Inferior parietal cortex (tissue), 1 donor: ENCODE data around the gene NTMT2.
"Not testable (repeated sequence)": the region's sequence is repeated elsewhere in the genome, so short reads cannot be mapped to it uniquely, and the experiment has no call there.

ENCODE experiments used
- DNase-seq: peaks from one replicate; pipeline ENCODE4 v3.0.0-alpha.2; 2016; ENCODE audit errors: extremely low spot score

NTMT2 gene

GRCh38 chr1:170157820-170158219 lies 12.1 kb downstream of the NTMT2 start:
- no peak for DNase-seq

- no peak for DNase-seq
Measured at GRCh38 chr1:170162459-170163246, 16.9 kb downstream of the NTMT2 start.

GRCh38 chr1:170164103-170164763 lies 18.5 kb downstream of the NTMT2 start:
- no peak for DNase-seq

DNA sequence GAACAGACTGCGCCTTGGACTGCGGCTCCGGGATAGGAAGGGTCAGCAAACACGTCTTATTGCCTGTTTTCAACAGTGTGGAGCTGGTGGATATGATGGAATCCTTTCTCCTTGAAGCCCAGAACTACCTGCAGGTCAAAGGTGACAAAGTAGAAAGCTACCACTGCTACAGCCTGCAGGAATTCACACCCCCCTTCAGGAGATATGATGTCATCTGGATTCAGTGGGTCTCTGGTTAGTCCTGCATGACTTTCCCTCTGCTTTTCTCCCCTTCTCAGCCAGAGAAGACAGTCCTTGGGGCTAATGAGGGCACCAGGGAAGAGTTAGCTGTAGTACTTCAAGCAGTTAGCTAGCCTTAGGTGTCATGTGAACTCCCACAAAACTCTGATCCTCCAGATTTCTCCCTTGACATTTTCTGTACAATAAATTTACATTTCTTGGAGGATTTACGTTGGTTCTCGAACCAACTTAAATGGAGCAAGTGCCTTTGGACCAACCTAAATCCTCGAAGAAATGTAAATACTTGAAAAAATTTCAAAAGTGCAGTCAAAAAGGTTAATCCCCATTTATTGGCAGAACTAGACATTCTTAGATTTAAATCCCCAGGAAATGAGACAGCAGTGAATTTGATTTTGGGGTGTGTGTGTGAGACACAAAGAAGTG lies 20.9 kb downstream of the NTMT2 start:
- no peak for DNase-seq

GRCh38 chr1:170168265-170168664 lies 22.5 kb downstream of the NTMT2 start:
- DNase-seq: no peak

DNA sequence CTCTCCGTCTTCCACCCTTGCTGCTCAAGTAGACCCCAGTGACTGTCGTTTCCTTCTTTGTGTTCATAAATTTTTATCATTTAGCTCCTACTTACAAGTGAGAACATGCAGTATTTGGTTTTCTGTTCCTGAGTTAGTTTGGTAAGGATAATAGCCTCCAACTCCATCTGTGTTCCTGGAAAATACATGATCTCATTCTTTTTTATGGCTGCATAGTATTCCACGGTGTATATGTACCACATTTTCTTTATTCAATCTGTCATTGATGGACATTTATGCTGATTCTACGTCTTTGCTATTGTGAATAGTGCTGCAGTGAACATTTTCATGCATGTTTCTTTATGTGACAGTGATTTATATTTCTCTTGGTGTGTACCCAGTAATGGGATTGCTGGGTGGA lies 24.8 kb downstream of the NTMT2 start:
- not testable (repeated sequence) for DNase-seq

DNA sequence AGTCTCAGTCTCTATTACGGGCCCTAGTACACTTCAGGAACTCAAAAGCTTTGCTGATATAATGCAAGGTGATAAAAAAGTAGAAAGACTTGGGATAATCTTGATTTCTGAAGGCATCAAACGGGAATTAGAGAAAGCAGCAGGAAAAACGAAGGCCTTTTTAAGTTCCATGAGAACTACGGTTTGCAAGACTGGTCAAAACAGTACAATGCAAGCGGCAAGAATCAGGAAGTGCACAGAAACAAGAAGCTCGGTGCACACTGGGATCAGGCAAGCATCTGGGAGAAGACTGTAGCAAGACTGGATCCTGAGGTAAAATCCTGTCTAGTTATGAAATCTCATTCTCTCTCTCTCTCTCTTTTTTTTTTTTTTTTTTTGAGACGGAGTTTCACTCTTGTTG lies 28.6 kb downstream of the NTMT2 start:
- DNase-seq: no peak

- DNase-seq: no peak
Measured at GRCh38 chr1:170175041-170175440, 29.3 kb downstream of the NTMT2 start.

- no peak for DNase-seq
Measured at GRCh38 chr1:170175484-170175883, 29.7 kb downstream of the NTMT2 start.

- no peak for DNase-seq
Measured at GRCh38 chr1:170176772-170177171, 31.0 kb downstream of the NTMT2 start.

DNA sequence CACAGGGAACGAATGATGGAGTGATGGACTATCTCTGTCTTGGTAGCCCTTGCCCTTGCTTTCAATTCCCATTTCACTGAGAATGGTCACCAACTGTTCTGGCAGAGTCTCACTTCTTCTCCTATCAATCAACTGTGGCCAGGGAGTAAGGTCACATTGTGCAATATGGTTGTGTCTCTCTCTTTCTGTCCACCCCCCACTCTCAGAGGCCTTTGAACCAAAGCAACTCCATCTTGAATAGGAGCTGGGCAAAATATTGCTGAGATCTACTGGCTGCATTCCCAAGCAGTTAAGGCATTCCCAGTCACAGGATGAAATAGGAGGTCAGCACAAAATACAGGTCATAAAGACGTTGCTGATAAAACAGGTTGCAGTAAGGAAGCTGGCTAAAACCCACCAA lies 36.7 kb downstream of the NTMT2 start:
- no peak for DNase-seq

DNA sequence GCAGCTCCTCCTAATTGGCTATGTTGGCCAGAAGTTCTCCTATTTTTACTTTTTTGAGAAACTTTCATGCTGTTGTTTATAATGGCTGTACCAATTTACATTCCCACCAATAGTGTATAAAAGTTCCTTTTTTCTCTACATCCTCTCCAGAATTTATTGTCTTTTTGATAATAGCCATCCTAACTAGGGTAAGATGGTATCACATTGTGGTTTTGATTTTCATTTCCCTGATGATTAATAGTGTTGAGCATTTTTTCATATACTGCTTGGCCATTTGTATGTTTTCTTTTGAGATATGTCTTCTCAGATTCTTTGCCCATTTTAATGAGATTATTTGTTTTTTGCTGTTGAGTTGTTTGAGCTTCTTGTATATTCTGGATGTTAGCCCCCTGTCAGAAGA lies 46.8 kb downstream of the NTMT2 start:
- no peak for DNase-seq

DNA sequence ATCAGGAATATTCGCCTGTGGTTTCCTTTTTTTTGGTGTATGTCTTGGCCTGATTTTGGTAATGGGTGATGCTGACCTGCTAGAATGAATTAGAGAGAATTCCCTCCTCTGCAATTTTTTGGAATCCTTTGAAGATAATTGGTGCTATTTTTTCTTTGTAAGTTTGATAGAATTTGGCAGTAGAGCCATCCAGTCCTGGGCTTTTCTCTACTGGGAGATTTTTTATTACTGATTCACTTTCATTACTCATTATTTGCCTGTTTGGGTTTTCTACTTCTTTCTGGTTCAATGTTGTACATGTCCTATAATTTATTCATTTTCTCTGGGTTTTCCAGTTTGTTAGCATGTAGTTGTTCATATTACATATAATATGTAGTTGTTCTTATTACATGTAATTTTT lies 48.7 kb downstream of the NTMT2 start:
- DNase-seq: no peak

- no peak for DNase-seq
Measured at GRCh38 chr1:170196490-170197236, 50.9 kb downstream of the NTMT2 start.

DNA sequence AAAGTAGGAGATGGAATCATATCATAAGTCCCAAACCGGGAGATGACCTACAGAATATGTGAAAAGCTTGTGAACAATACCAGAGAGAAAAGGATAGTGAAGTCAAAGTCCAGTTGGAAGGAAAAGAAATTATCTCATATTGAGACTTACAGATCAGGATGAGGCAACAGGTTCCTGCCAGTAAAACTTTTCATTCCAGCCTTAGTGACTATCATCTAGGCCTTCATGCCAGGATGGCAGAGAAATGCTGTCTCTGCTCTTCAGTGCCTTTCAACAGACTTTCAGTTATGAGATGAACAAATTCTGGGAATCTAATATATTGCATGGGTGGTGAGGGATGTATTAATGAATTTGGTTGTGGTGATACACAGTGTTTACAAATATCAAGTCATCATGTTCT lies 52.3 kb downstream of the NTMT2 start:
- no peak for DNase-seq

GRCh38 chr1:170198584-170198983 lies 52.8 kb downstream of the NTMT2 start:
- no peak for DNase-seq

GRCh38 chr1:170200161-170200560 lies 54.4 kb downstream of the NTMT2 start:
- DNase-seq: no peak

GRCh38 chr1:170200621-170201397 lies 55.0 kb downstream of the NTMT2 start:
- peak; percentile 2 for DNase-seq

GRCh38 chr1:170203693-170204092 lies 57.9 kb downstream of the NTMT2 start:
- DNase-seq: no peak

DNA sequence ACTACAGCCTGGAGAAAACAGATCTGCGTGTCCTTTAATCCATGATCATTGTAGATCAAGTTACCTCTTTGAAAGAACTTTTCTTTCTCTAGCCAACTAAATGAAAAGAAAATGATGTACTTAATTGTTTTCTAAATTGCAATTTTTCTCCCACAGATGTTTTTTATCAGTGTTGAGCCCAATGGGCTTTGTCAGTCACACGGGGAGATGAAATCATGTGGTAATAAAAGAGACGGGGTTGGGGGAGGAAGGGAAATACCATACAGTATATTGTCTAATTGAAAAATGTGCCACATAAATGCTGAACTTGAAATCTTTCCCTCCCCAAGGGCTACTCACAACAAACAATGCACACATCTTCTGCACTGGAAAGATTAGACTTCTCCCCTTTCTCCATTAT lies 58.4 kb downstream of the NTMT2 start:
- no peak for DNase-seq

DNA sequence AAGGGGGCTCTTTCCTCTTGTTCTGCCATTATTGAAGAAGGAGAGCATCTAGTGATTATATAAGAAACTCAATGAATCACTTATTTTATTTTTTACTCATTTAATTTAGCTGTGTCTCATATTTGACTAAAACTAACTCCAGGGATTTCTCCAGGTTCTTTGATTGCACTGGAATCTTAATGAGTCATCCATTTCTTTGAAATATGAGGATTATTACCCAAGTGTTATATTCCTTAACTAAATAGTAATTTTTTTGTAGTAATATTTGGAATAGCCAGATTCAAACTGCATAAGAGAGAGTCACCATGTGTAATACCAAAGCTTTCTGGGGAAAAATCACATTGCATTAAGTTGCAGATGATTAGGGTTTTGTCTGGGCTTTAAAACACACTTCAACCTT lies 59.5 kb downstream of the NTMT2 start:
- DNase-seq: no peak
